Measurements from ENCODE around the gene C2orf69. TPM values are rescaled to one million over a fixed set of nuclear protein-coding genes. Genes with fewer than 3 reads are reported as not detected.

The C2orf69 gene
- total and polyA plus RNA-seq, 2 donors (not counting 1 experiment from before 2014, with no cell fraction given): 3.7 to 12.9 TPM

GRCh38 chr2:199869653-199870052 lies 41.4 kb upstream of the C2orf69 start:
- intact Hi-C loops (cut with micrococcal nuclease): no loop called here
- H3K27ac Mint-ChIP-seq: no peak overlapping the region
- H3K9ac ChIP-seq (ENCODE audit: low read length): no peak overlapping the region
- DNase-seq (no peak), ATAC-seq (ENCODE audit: low read depth) (no peak)
- no peaks in the 10 kb centered on the region for H3K4me1 Mint-ChIP-seq
- no peak overlapping the region for H3K4me3 Mint-ChIP-seq
- no peaks in the 10 kb centered on the region for H3K4me1 ChIP-seq (ENCODE audit: control insufficient read depth in 2 of 2, insufficient read depth in 2 of 2, low read length in 2 of 2)
- no peaks in the 10 kb centered on the region for H3K9me3 Mint-ChIP-seq (ENCODE audit: insufficient read depth)
- H3K36me3 ChIP-seq (replicated peaks in 1 of 2; ENCODE audit: control extremely low read depth in 1 of 2, control insufficient read depth in 1 of 2, extremely low read depth in 1 of 2, insufficient read depth in 2 of 2, low read length in 1 of 2): no peaks in the 10 kb centered on the region
- H4K20me1 ChIP-seq (ENCODE audit: control insufficient read depth, insufficient read depth, low read length, poor library complexity, severe bottlenecking): no peaks in the 10 kb centered on the region
- H3K4me3 ChIP-seq (ENCODE audit: control extremely low read depth in 1 of 5, extremely low read depth in 1 of 5, insufficient read depth in 1 of 5, low read depth in 2 of 5, low read length in 4 of 5): no peak overlapping the region
- H3K9me3 ChIP-seq (ENCODE audit: control extremely low read depth in 1 of 3, control insufficient read depth in 2 of 3, insufficient read depth in 1 of 3, low read length in 2 of 3): peaks cover 0 to 6% (median 0%) of the 10 kb centered on the region in 3 donors
- no CpG with 5 or more reads among the region's 1 CpG for WGBS (ENCODE audit: insufficient coverage)
- ChIA-PET CTCF (no interaction called here), POLR2A (no interaction called here)
- TF ChIP-seq CTCF (IDR thresholded peaks at IDR 0.05) (no peak), EZH2 (IDR thresholded peaks at IDR 0.05; ENCODE audit: borderline replicate concordance, insufficient read depth, low read depth, low read length, poor library complexity, severe bottlenecking) (no peak)
- no peak overlapping the region for H3K27ac ChIP-seq (ENCODE audit: low read length in 2 of 2)
- no peaks in the 10 kb centered on the region for H3K79me2 ChIP-seq (ENCODE audit: control insufficient read depth, insufficient read depth, low read length)
- H3K4me2 ChIP-seq (replicated peaks; ENCODE audit: low read depth, low read length, poor library complexity, severe bottlenecking): no peak overlapping the region
- peaks cover 6% of the 10 kb centered on the region for H3K27me3 Mint-ChIP-seq
- H3K27me3 ChIP-seq (replicated peaks in 1 of 4; ENCODE audit: control extremely low read depth in 1 of 4, control insufficient read depth in 3 of 4, insufficient read depth in 4 of 4, low read length in 3 of 4): no peaks in the 10 kb centered on the region
- no peak overlapping the region for H2AFZ ChIP-seq (ENCODE audit: insufficient read depth, low read depth, low read length, poor library complexity, severe bottlenecking)

- H3K27me3 ChIP-seq (replicated peaks in 1 of 4; ENCODE audit: control extremely low read depth in 1 of 4, control insufficient read depth in 3 of 4, insufficient read depth in 4 of 4, low read length in 3 of 4): no peaks in the 10 kb centered on the region
- no peaks in the 10 kb centered on the region for H3K36me3 ChIP-seq (replicated peaks in 1 of 2; ENCODE audit: control extremely low read depth in 1 of 2, control insufficient read depth in 1 of 2, extremely low read depth in 1 of 2, insufficient read depth in 2 of 2, low read length in 1 of 2)
- H2AFZ ChIP-seq (ENCODE audit: insufficient read depth, low read depth, low read length, poor library complexity, severe bottlenecking): no peak overlapping the region
- H3K9me3 ChIP-seq (ENCODE audit: control extremely low read depth in 1 of 3, control insufficient read depth in 2 of 3, insufficient read depth in 1 of 3, low read length in 2 of 3): peaks cover 0 to 7% (median 0%) of the 10 kb centered on the region in 3 donors
- no peak overlapping the region for H3K9ac ChIP-seq (ENCODE audit: low read length)
- no peaks in the 10 kb centered on the region for H3K9me3 Mint-ChIP-seq (ENCODE audit: insufficient read depth)
- no peaks in the 10 kb centered on the region for H3K4me1 ChIP-seq (ENCODE audit: control insufficient read depth in 2 of 2, insufficient read depth in 2 of 2, low read length in 2 of 2)
- no peaks in the 10 kb centered on the region for H3K79me2 ChIP-seq (ENCODE audit: control insufficient read depth, insufficient read depth, low read length)
- H3K4me1 Mint-ChIP-seq: no peaks in the 10 kb centered on the region
- no peak for TF ChIP-seq CTCF (IDR thresholded peaks at IDR 0.05)
- TF ChIP-seq EZH2 (IDR thresholded peaks at IDR 0.05; ENCODE audit: borderline replicate concordance, insufficient read depth, low read depth, low read length, poor library complexity, severe bottlenecking): no peak
- no peak overlapping the region for H3K4me2 ChIP-seq (replicated peaks; ENCODE audit: low read depth, low read length, poor library complexity, severe bottlenecking)
- no peaks in the 10 kb centered on the region for H4K20me1 ChIP-seq (ENCODE audit: control insufficient read depth, insufficient read depth, low read length, poor library complexity, severe bottlenecking)
- H3K4me3 Mint-ChIP-seq: no peak overlapping the region
- no peak overlapping the region for H3K27ac Mint-ChIP-seq
- no peak for ATAC-seq (ENCODE audit: low read depth)
- CTCF ChIA-PET: no interaction called here
- H3K27me3 Mint-ChIP-seq: peaks cover 6% of the 10 kb centered on the region
- intact Hi-C loops (cut with micrococcal nuclease): no loop called here
- no peak overlapping the region for H3K4me3 ChIP-seq (ENCODE audit: control extremely low read depth in 1 of 5, extremely low read depth in 1 of 5, insufficient read depth in 1 of 5, low read depth in 2 of 5, low read length in 4 of 5)
- WGBS (ENCODE audit: insufficient coverage): no CpG with 5 or more reads among the region's 1 CpG
- H3K27ac ChIP-seq (ENCODE audit: low read length in 2 of 2): no peak overlapping the region
- POLR2A ChIA-PET: no interaction called here
- DNase-seq: no peak
Measured at GRCh38 chr2:199870581-199870980, 40.5 kb upstream of the C2orf69 start.

Measured in B cell (primary cell).